ENCODE results near the gene SYNPR. TPM values are rescaled to one million over a fixed set of nuclear protein-coding genes. Genes with fewer than 3 reads are reported as not detected.

SYNPR gene
- total RNA-seq, 1 experiment from 2014 or later: not detected

GRCh38 chr3:63349583-63350573 is 71.8 kb downstream of the SYNPR start:
- Mint-ChIP-seq H3K9me3 (ENCODE audit: unreplicated experiment) (no peaks in the 10 kb centered on the region), H3K4me3 (ENCODE audit: unreplicated experiment) (no peak overlapping the region), H3K27ac (ENCODE audit: unreplicated experiment) (no peak overlapping the region), H3K4me1 (ENCODE audit: low read depth, unreplicated experiment) (peaks cover 5% of the 10 kb centered on the region), H3K36me3 (ENCODE audit: insufficient read depth, unreplicated experiment) (no peaks in the 10 kb centered on the region), H3K27me3 (ENCODE audit: insufficient read depth, unreplicated experiment) (peaks cover 12% of the 10 kb centered on the region)
- Histone ChIP-seq H3K27me3 (replicated peaks; ENCODE audit: control insufficient read depth, insufficient read depth, low read length) (no peaks in the 10 kb centered on the region; the same call in 1 of the 2 replicates), H3K9me3 (no peaks in the 10 kb centered on the region), H3K36me3 (ENCODE audit: control insufficient read depth, insufficient read depth, low read length) (no peaks in the 10 kb centered on the region), H3K4me1 (no peaks in the 10 kb centered on the region), H3K4me3 (ENCODE audit: low read depth, low read length) (no peak overlapping the region)
- DNase-seq: peak; percentile 43 to 56
- ChIA-PET CTCF (interaction anchor here (0.6 to 4.5 kb wide), 6 partner anchors 216 to 472 kb away, joined by 3 to 49 read pairs (median 3); partner anchors contain the start of gene C3orf49), POLR2A (no interaction called here)
- TF ChIP-seq CTCF (IDR thresholded peaks at IDR 0.05; ENCODE audit: insufficient read depth in 1 of 2, low read depth in 1 of 2, low read length in 1 of 2, severe bottlenecking in 1 of 2, unreplicated experiment in 1 of 2): peak; percentile 72 to 89
- BruUV-seq (replicated peaks): no TSS peak
- intact Hi-C loops (cut with micrococcal nuclease; ENCODE audit: unreplicated experiment): loop anchor here (1.0 to 10.0 kb wide), 4 partner anchors 312 to 725 kb away; no protein-coding TSS in a partner anchor

- H3K36me3 ChIP-seq (ENCODE audit: control insufficient read depth, insufficient read depth, low read length): no peaks in the 10 kb centered on the region
- Mint-ChIP-seq H3K9me3 (ENCODE audit: unreplicated experiment) (no peaks in the 10 kb centered on the region), H3K4me1 (ENCODE audit: low read depth, unreplicated experiment) (peaks cover 5% of the 10 kb centered on the region), H3K36me3 (ENCODE audit: insufficient read depth, unreplicated experiment) (no peaks in the 10 kb centered on the region), H3K27me3 (ENCODE audit: insufficient read depth, unreplicated experiment) (peaks cover 18% of the 10 kb centered on the region), H3K4me3 (ENCODE audit: unreplicated experiment) (no peak overlapping the region), H3K27ac (ENCODE audit: unreplicated experiment) (no peak overlapping the region)
- CTCF ChIA-PET: interaction anchor here (1.0 to 4.5 kb wide), 5 partner anchors 10 to 467 kb away, joined by 3 to 49 read pairs (median 4); partner anchors contain the start of gene C3orf49
- POLR2A ChIA-PET: no interaction called here
- H3K4me3 ChIP-seq (ENCODE audit: low read depth, low read length): no peak overlapping the region
- no peaks in the 10 kb centered on the region; the same call in 1 of the 2 replicates for H3K27me3 ChIP-seq (replicated peaks; ENCODE audit: control insufficient read depth, insufficient read depth, low read length)
- BruUV-seq (replicated peaks): no TSS peak
- intact Hi-C loops (cut with micrococcal nuclease; ENCODE audit: unreplicated experiment): loop anchor here (1.0 to 5.0 kb wide), 2 partner anchors 214 to 641 kb away; no protein-coding TSS in a partner anchor
- H3K9me3 ChIP-seq: no peaks in the 10 kb centered on the region
- TF ChIP-seq CTCF (IDR thresholded peaks at IDR 0.05; ENCODE audit: insufficient read depth in 1 of 2, low read depth in 1 of 2, low read length in 1 of 2, severe bottlenecking in 1 of 2, unreplicated experiment in 1 of 2): peak; percentile 65 to 72
- DNase-seq: peak in 1 of 2 experiments; percentile 28
- H3K4me1 ChIP-seq: no peaks in the 10 kb centered on the region
Observed at GRCh38 chr3:63351159-63352007, 73.3 kb downstream of the SYNPR start.

GRCh38 chr3:63352008-63352279 is 73.8 kb downstream of the SYNPR start:
- Mint-ChIP-seq H3K27ac (ENCODE audit: unreplicated experiment) (no peak overlapping the region), H3K4me3 (ENCODE audit: unreplicated experiment) (no peak overlapping the region), H3K36me3 (ENCODE audit: insufficient read depth, unreplicated experiment) (no peaks in the 10 kb centered on the region), H3K27me3 (ENCODE audit: insufficient read depth, unreplicated experiment) (peaks cover 18% of the 10 kb centered on the region), H3K4me1 (ENCODE audit: low read depth, unreplicated experiment) (peaks cover 5% of the 10 kb centered on the region), H3K9me3 (ENCODE audit: unreplicated experiment) (no peaks in the 10 kb centered on the region)
- no peaks in the 10 kb centered on the region for H3K36me3 ChIP-seq (ENCODE audit: control insufficient read depth, insufficient read depth, low read length)
- TF ChIP-seq CTCF (IDR thresholded peaks at IDR 0.05; ENCODE audit: insufficient read depth in 1 of 2, low read depth in 1 of 2, low read length in 1 of 2, severe bottlenecking in 1 of 2, unreplicated experiment in 1 of 2): no peak
- no peaks in the 10 kb centered on the region; the same call in 1 of the 2 replicates for H3K27me3 ChIP-seq (replicated peaks; ENCODE audit: control insufficient read depth, insufficient read depth, low read length)
- H3K4me1 ChIP-seq: no peaks in the 10 kb centered on the region
- no TSS peak for BruUV-seq (replicated peaks)
- DNase-seq: no peak
- ChIA-PET POLR2A (no interaction called here), CTCF (interaction anchor here (1.6 to 4.5 kb wide), 2 partner anchors 214 to 310 kb away, joined by 3 to 49 read pairs; no protein-coding TSS in a partner anchor)
- H3K9me3 ChIP-seq: no peaks in the 10 kb centered on the region
- intact Hi-C loops (cut with micrococcal nuclease; ENCODE audit: unreplicated experiment): loop anchor here (5.0 kb wide), 1 partner anchor 640 kb away; no protein-coding TSS in a partner anchor
- no peak overlapping the region for H3K4me3 ChIP-seq (ENCODE audit: low read depth, low read length)
